Activated CD4-positive, alpha-beta T cell treated with anti-CD3 and anti-CD28 coated beads for 4 hours (primary cell): ENCODE results near the gene DDX23.
A peak's percentile ranks its signal among the peaks of the same experiment; 100 is the strongest.

Experiments used
- DNase-seq, 2 donors: peaks; one replicate each; pipeline ENCODE4 v3.0.0-alpha.2; 2020

The DDX23 gene

GRCh38 chr12:48822139-48822538 is 29.8 kb downstream of the DDX23 start:
- DNase-seq, result no peak

GRCh38 chr12:48819986-48820725 is 31.8 kb downstream of the DDX23 start:
- DNase-seq, result no peak

GRCh38 chr12:48818831-48819590 is 33.0 kb downstream of the DDX23 start:
- DNase-seq, result peak; percentile 57 to 73

GRCh38 chr12:48817873-48818830 is 33.8 kb downstream of the DDX23 start, which contains the start of gene CACNB3:
CACNB3 (plus strand) TSS chr12:48818496; CDS start chr12:48818930, 434 bp downstream.
- peak; percentile 78 to 79 for DNase-seq

- no peak for DNase-seq
Observed at GRCh38 chr12:48816143-48816854, 35.7 kb downstream of the DDX23 start.

GRCh38 chr12:48815126-48816110 is 36.5 kb downstream of the DDX23 start:
- DNase-seq, result peak; percentile 10 to 12

GRCh38 chr12:48814262-48815125 is 37.5 kb downstream of the DDX23 start:
- DNase-seq, result peak; percentile 64 to 69

GRCh38 chr12:48813465-48814261 is 38.3 kb downstream of the DDX23 start:
- no peak for DNase-seq

- no peak for DNase-seq
Observed at GRCh38 chr12:48812389-48812788, 39.6 kb downstream of the DDX23 start.

- DNase-seq, result no peak
Observed at GRCh38 chr12:48811437-48812090, 40.4 kb downstream of the DDX23 start.

GRCh38 chr12:48810903-48811431 is 41.0 kb downstream of the DDX23 start:
- DNase-seq, result no peak

GRCh38 chr12:48807981-48808380 is 44.0 kb downstream of the DDX23 start:
- DNase-seq, result no peak

- DNase-seq, result no peak
Observed at GRCh38 chr12:48803675-48804074, 48.3 kb downstream of the DDX23 start.

GRCh38 chr12:48800971-48801370 is 51.0 kb downstream of the DDX23 start:
- DNase-seq, result no peak

GRCh38 chr12:48800457-48800856 is 51.5 kb downstream of the DDX23 start:
- DNase-seq, result no peak

GRCh38 chr12:48796976-48797375 is 55.0 kb downstream of the DDX23 start:
- no peak for DNase-seq

- DNase-seq, result peak; percentile 43 to 56
Observed at GRCh38 chr12:48795550-48796455, 56.2 kb downstream of the DDX23 start.
